HG02763 (cell line): ENCODE results near the gene ZNHIT2.
"Not testable (repeated sequence)": the region's sequence is repeated elsewhere in the genome, so short reads cannot be mapped to it uniquely, and the experiment has no call there.

ENCODE experiments used
- ATAC-seq: cut with Tn5 transposase; IDR thresholded peaks from one replicate; pipeline ENCODE4 v1.9.1; 2021; ENCODE audit warnings: mild to moderate bottlenecking, moderate library complexity; ENCODE audit not compliant: unreplicated experiment

Gene ZNHIT2

GRCh38 chr11:65117206-65118096, at the start of gene ZNHIT2:
ZNHIT2 (minus strand) TSS chr11:65117701; CDS start chr11:65117653, 48 bp downstream.
- ATAC-seq = peak; percentile 71

GRCh38 chr11:65166893-65167292, 49.4 kb upstream of the ZNHIT2 start:
- ATAC-seq = no peak

GRCh38 chr11:65165410-65166317, 48.2 kb upstream of the ZNHIT2 start:
- no peak for ATAC-seq

- ATAC-seq = no peak
Measured at GRCh38 chr11:65163684-65164083, 46.2 kb upstream of the ZNHIT2 start.

GRCh38 chr11:65160643-65161042, 43.1 kb upstream of the ZNHIT2 start:
- ATAC-seq = no peak

GRCh38 chr11:65159012-65159411, 41.5 kb upstream of the ZNHIT2 start:
- ATAC-seq = no peak

GRCh38 chr11:65157336-65157735, 39.8 kb upstream of the ZNHIT2 start:
- ATAC-seq = no peak

- no peak for ATAC-seq
Measured at GRCh38 chr11:65156926-65157325, 39.4 kb upstream of the ZNHIT2 start.

GRCh38 chr11:65156256-65156655, 38.8 kb upstream of the ZNHIT2 start:
- no peak for ATAC-seq

- no peak for ATAC-seq
Measured at GRCh38 chr11:65152122-65152521, 34.6 kb upstream of the ZNHIT2 start.

- ATAC-seq = no peak
Measured at GRCh38 chr11:65151331-65151899, 33.9 kb upstream of the ZNHIT2 start.

- ATAC-seq = no peak
Measured at GRCh38 chr11:65150509-65151299, 33.2 kb upstream of the ZNHIT2 start.

GRCh38 chr11:65150131-65150508, 32.6 kb upstream of the ZNHIT2 start:
- not testable (repeated sequence) for ATAC-seq

- ATAC-seq = no peak
Measured at GRCh38 chr11:65148657-65149056, 31.2 kb upstream of the ZNHIT2 start.

- ATAC-seq = no peak
Measured at GRCh38 chr11:65147352-65148075, 30.0 kb upstream of the ZNHIT2 start.

GRCh38 chr11:65141896-65142494, 24.5 kb upstream of the ZNHIT2 start:
- no peak for ATAC-seq

GRCh38 chr11:65136515-65137096, 19.1 kb upstream of the ZNHIT2 start:
- ATAC-seq = no peak

- ATAC-seq = no peak
Measured at GRCh38 chr11:65135633-65136145, 18.2 kb upstream of the ZNHIT2 start.
